ENCODE data around the gene PI4K2B.

PI4K2B gene

GRCh38 chr4:25313201-25313895 is 79.5 kb downstream of the PI4K2B start:
- Histone ChIP-seq H3K27me3 (ENCODE audit: insufficient read depth, poor library complexity, severe bottlenecking) (no peaks in the 10 kb centered on the region), H3K4me3 (replicated peaks; ENCODE audit: insufficient read depth, low read length) (peak overlapping the region; percentile 90), H3K27ac (replicated peaks) (peak overlapping the region; percentile 79)
- TF ChIP-seq POLR2AphosphoS5 (IDR thresholded peaks at IDR 0.05; ENCODE audit: low read depth) = no peak
- TF ChIP-seq REST (IDR thresholded peaks at IDR 0.05; ENCODE audit: insufficient replicate concordance, low read depth) = no peak
- no peak for TF ChIP-seq SPI1 (IDR thresholded peaks at IDR 0.05; ENCODE audit: borderline replicate concordance, low read depth)
- TF ChIP-seq CTCF (IDR thresholded peaks at IDR 0.05; ENCODE audit: insufficient read depth, low read length) = no peak
- no peak for TF ChIP-seq GABPA (IDR thresholded peaks at IDR 0.05; ENCODE audit: low read depth)
- DNase-seq (ENCODE audit: low read depth in 1 of 2, low spot score in 1 of 2) = no peak

- H3K27me3 ChIP-seq (ENCODE audit: insufficient read depth, poor library complexity, severe bottlenecking) = no peaks in the 10 kb centered on the region
- DNase-seq (ENCODE audit: low read depth in 1 of 2, low spot score in 1 of 2) = no peak
- peak overlapping the region; percentile 34 for H3K27ac ChIP-seq (replicated peaks)
- H3K4me3 ChIP-seq (replicated peaks; ENCODE audit: insufficient read depth, low read length) = no peak overlapping the region
- TF ChIP-seq SPI1 (IDR thresholded peaks at IDR 0.05; ENCODE audit: borderline replicate concordance, low read depth) = no peak
- no peak for TF ChIP-seq GABPA (IDR thresholded peaks at IDR 0.05; ENCODE audit: low read depth)
- no peak for TF ChIP-seq REST (IDR thresholded peaks at IDR 0.05; ENCODE audit: insufficient replicate concordance, low read depth)
- TF ChIP-seq POLR2AphosphoS5 (IDR thresholded peaks at IDR 0.05; ENCODE audit: low read depth) = no peak
- no peak for TF ChIP-seq CTCF (IDR thresholded peaks at IDR 0.05; ENCODE audit: insufficient read depth, low read length)
Observed at GRCh38 chr4:25320336-25320735, 86.5 kb downstream of the PI4K2B start.

- peak; percentile 66 to 67 for DNase-seq (ENCODE audit: low read depth in 1 of 2, low spot score in 1 of 2)
- Histone ChIP-seq H3K27ac (replicated peaks) (peak overlapping the region; percentile 38), H3K4me3 (replicated peaks; ENCODE audit: insufficient read depth, low read length) (no peak overlapping the region), H3K27me3 (ENCODE audit: insufficient read depth, poor library complexity, severe bottlenecking) (no peaks in the 10 kb centered on the region)
- TF ChIP-seq SPI1 (IDR thresholded peaks at IDR 0.05; ENCODE audit: borderline replicate concordance, low read depth) (no peak), CTCF (IDR thresholded peaks at IDR 0.05; ENCODE audit: insufficient read depth, low read length) (no peak), REST (IDR thresholded peaks at IDR 0.05; ENCODE audit: insufficient replicate concordance, low read depth) (no peak), POLR2AphosphoS5 (IDR thresholded peaks at IDR 0.05; ENCODE audit: low read depth) (no peak), GABPA (IDR thresholded peaks at IDR 0.05; ENCODE audit: low read depth) (no peak)
Observed at GRCh38 chr4:25320773-25321172, 86.9 kb downstream of the PI4K2B start.

Data from HL-60 (cell line).